ENCODE measurements around the gene TRPV2. TPM values are rescaled to one million over a fixed set of nuclear protein-coding genes. Genes with fewer than 3 reads are reported as not detected.
A peak's percentile ranks its signal among the peaks of the same experiment; 100 is the strongest.

TRPV2 gene
- total and polyA plus RNA-seq, 2 experiments from 2014 or later, result 1.7 to 3.2 TPM

GRCh38 chr17:16477666-16478065 is 62.3 kb downstream of the TRPV2 start:
- Mint-ChIP-seq H3K27ac (no peak overlapping the region), H3K27me3 (ENCODE audit: insufficient read depth, low read depth, poor library complexity) (peaks cover 18% of the 10 kb centered on the region), H3K9me3 (no peaks in the 10 kb centered on the region), H3K4me3 (no peak overlapping the region), H3K36me3 (ENCODE audit: low read depth) (no peaks in the 10 kb centered on the region), H3K4me1 (peaks cover 43% of the 10 kb centered on the region)
- Histone ChIP-seq H3K27me3 (ENCODE audit: insufficient read depth) (no peaks in the 10 kb centered on the region), H3K9me2 (ENCODE audit: insufficient read depth) (no peaks in the 10 kb centered on the region), H3K79me2 (replicated peaks; ENCODE audit: insufficient read depth) (peaks cover 5% of the 10 kb centered on the region), H2AFZ (no peak overlapping the region), H4K20me1 (replicated peaks; ENCODE audit: insufficient read depth) (no peaks in the 10 kb centered on the region; the same call in 1 of the 2 replicates), H3K4me3 (no peak overlapping the region), H3K4me1 (ENCODE audit: insufficient read depth) (peaks cover 13% of the 10 kb centered on the region), H3F3A (replicated peaks; ENCODE audit: low read depth) (no peaks in the 10 kb centered on the region), H3K27ac (ENCODE audit: low read depth) (no peak overlapping the region), H3K36me3 (ENCODE audit: insufficient read depth) (no peaks in the 10 kb centered on the region), H3K4me2 (no peak overlapping the region)
- no peak for DNase-seq (ENCODE audit: low spot score)
- TF ChIP-seq POLR2AphosphoS5 (IDR thresholded peaks at IDR 0.05; ENCODE audit: low read depth) (no peak), EZH2phosphoT487 (IDR thresholded peaks at IDR 0.05; ENCODE audit: unreplicated experiment) (no peak), CREB1 (CRISPR knock-in tag; IDR thresholded peaks at IDR 0.05; ENCODE audit: low read depth) (no peak), ZNF331 (CRISPR knock-in tag; IDR thresholded peaks at IDR 0.05; ENCODE audit: low read depth) (no peak), REST (IDR thresholded peaks at IDR 0.05; ENCODE audit: unreplicated experiment) (no peak), ETS1 (IDR thresholded peaks at IDR 0.05) (no peak), CTCF (conservative IDR thresholded peaks at IDR 0.05; ENCODE audit: low read depth in 2 of 2) (no peak), STAT1 (IDR thresholded peaks at IDR 0.05; ENCODE audit: unreplicated experiment) (no peak), JUNB (IDR thresholded peaks at IDR 0.05; ENCODE audit: unreplicated experiment) (no peak), NANOG (IDR thresholded peaks at IDR 0.05; ENCODE audit: borderline replicate concordance) (no peak), ZNF114 (CRISPR knock-in tag; IDR thresholded peaks at IDR 0.05) (no peak), ZNF462 (CRISPR knock-in tag; IDR thresholded peaks at IDR 0.05) (no peak), EZH2 (IDR thresholded peaks at IDR 0.05; ENCODE audit: low read depth, unreplicated experiment) (no peak)
- peak; percentile 31 for ATAC-seq

All from GM23338 (cell line).